Tibial nerve (tissue), 3 donors: Measurements from ENCODE around the gene COG5.

Source experiments
- CTCF ChIP-seq, 5 experiments: fragments of 200-600 bp in 3 of 5; fragments of 450-650 bp in 2 of 5; sonication (generic) in 3 of 5; IDR thresholded peaks; one replicate each; pipeline ENCODE4 v1.5.1; 2016 to 2019; ENCODE audit warnings: antibody characterized with exemption in 5 of 5, mild to moderate bottlenecking in 3 of 5, moderate library complexity in 2 of 5
- POLR2A ChIP-seq, 2 donors: fragments of 450-650 bp; IDR thresholded peaks; one replicate each; pipeline ENCODE4 v1.6.1; 2017; ENCODE audit warnings: antibody characterized with exemption in 2 of 2, mild to moderate bottlenecking in 2 of 2, moderate library complexity in 2 of 2

GRCh38 chr7:107392830-107393229, 170.9 kb downstream of the COG5 start:
- TF ChIP-seq CTCF (IDR thresholded peaks at IDR 0.05) (no peak), POLR2A (IDR thresholded peaks at IDR 0.05) (no peak)
